Neural cell (in vitro differentiated cells): ENCODE measurements around the gene KIAA0513. TPM values are rescaled to one million over a fixed set of nuclear protein-coding genes. Genes with fewer than 3 reads are reported as not detected.

Experiments
- H2AFZ ChIP-seq: fragments of 200-600, 300-800 bp; sonication (generic), shearing (Covaris generic); 2 replicates; pipeline ENCODE4 v1.6.0; 2014; ENCODE audit warnings: low read depth, mild to moderate bottlenecking, antibody characterized with exemption, low read length, moderate library complexity
- H3F3A ChIP-seq: fragments of 200-600 bp; shearing (Covaris generic); 2 replicates; pipeline ENCODE4 v1.6.1; 2016; ENCODE audit warnings: mild to moderate bottlenecking, moderate library complexity, mixed read lengths, antibody characterized with exemption, low read length; ENCODE audit not compliant: insufficient read depth, poor library complexity, severe bottlenecking
- H3K27ac ChIP-seq: fragments of 200-600, 300-800 bp; sonication (generic), shearing (Covaris generic); 2 replicates; pipeline ENCODE4 v1.5.1; 2014; ENCODE audit warnings: mild to moderate bottlenecking, low read length, moderate library complexity
- H3K27me3 ChIP-seq: fragments of 300-800, 200-600 bp; sonication (generic), shearing (Covaris generic); 2 replicates; pipeline ENCODE4 v1.6.0; 2014; ENCODE audit warnings: mild to moderate bottlenecking, low read depth, low read length, moderate library complexity; ENCODE audit not compliant: insufficient read depth
- H3K36me3 ChIP-seq: fragments of 300-800, 200-600 bp; sonication (generic), shearing (Covaris generic); 2 replicates; pipeline ENCODE4 v1.5.1; 2014; ENCODE audit warnings: mild to moderate bottlenecking, antibody characterized with exemption, low read length, moderate library complexity; ENCODE audit not compliant: insufficient read depth
- H3K4me2 ChIP-seq: fragments of 300-800, 200-600 bp; sonication (generic), shearing (Covaris generic); 2 replicates; pipeline ENCODE4 v1.6.0; 2014; ENCODE audit warnings: mild to moderate bottlenecking, low read length
- H3K4me3 ChIP-seq: fragments of 300-800, 200-600 bp; sonication (generic), shearing (Covaris generic); 2 replicates; pipeline ENCODE4 v1.5.1; 2014; ENCODE audit warnings: mild to moderate bottlenecking, low read length, moderate library complexity
- H3K79me2 ChIP-seq: fragments of 200-600 bp; shearing (Covaris generic); replicated peaks from 2 replicates; pipeline ENCODE4 v1.6.0; 2014; ENCODE audit warnings: mild to moderate bottlenecking, low read length, moderate library complexity; ENCODE audit not compliant: insufficient read depth
- H3K9ac ChIP-seq: fragments of 300-800, 200-600 bp; sonication (generic), shearing (Covaris generic); 2 replicates; pipeline ENCODE4 v1.6.1; 2016; ENCODE audit warnings: mild to moderate bottlenecking, low read length, mixed read lengths
- H3K9me2 ChIP-seq: fragments of 200-600 bp; shearing (Covaris generic); 2 replicates; pipeline ENCODE4 v1.6.1; 2016; ENCODE audit warnings: mild to moderate bottlenecking, low read length, mixed read lengths; ENCODE audit not compliant: insufficient read depth
- H3K9me3 ChIP-seq: fragments of 200-600, 300-800 bp; sonication (generic), shearing (Covaris generic); 2 replicates; pipeline ENCODE4 v1.6.1; 2016; ENCODE audit warnings: mild to moderate bottlenecking, mixed run types, low read length, moderate library complexity, mixed read lengths
- H4K20me1 ChIP-seq: fragments of 200-600 bp; shearing (Covaris generic); 2 replicates; pipeline ENCODE4 v1.6.1; 2016; ENCODE audit warnings: mild to moderate bottlenecking, mixed run types; ENCODE audit not compliant: insufficient read depth
- EP300 ChIP-seq: fragments of 450-650 bp; conservative IDR thresholded peaks from 2 replicates; pipeline ENCODE4 v1.6.1; 2014; ENCODE audit warnings: antibody characterized with exemption, mild to moderate bottlenecking, moderate library complexity; ENCODE audit not compliant: poor library complexity, severe bottlenecking
- EZH2 ChIP-seq: fragments of 200-600, 300-800 bp; shearing (Covaris generic), sonication (generic); IDR thresholded peaks from 2 replicates; pipeline ENCODE4 v1.6.1; 2014; ENCODE audit warnings: antibody characterized with exemption, low read length, borderline replicate concordance, mild to moderate bottlenecking; ENCODE audit not compliant: insufficient read depth, poor library complexity, severe bottlenecking
- MXI1 ChIP-seq: fragments of 450-650 bp; conservative IDR thresholded peaks from 2 replicates; pipeline ENCODE4 v1.6.1; 2014; ENCODE audit warnings: antibody characterized with exemption, mild to moderate bottlenecking; ENCODE audit not compliant: poor library complexity, severe bottlenecking
- POLR2AphosphoS5 ChIP-seq: IDR thresholded peaks from 2 replicates; pipeline ENCODE4 v1.6.1; 2012
- RAD21 ChIP-seq: fragments of 450-650 bp; conservative IDR thresholded peaks from 2 replicates; pipeline ENCODE4 v1.6.1; 2014; ENCODE audit warnings: antibody characterized with exemption, mild to moderate bottlenecking, moderate library complexity
- REST ChIP-seq: IDR thresholded peaks from 2 replicates; pipeline ENCODE4 v1.6.1; 2012; ENCODE audit warnings: borderline replicate concordance
- TAF1 ChIP-seq: IDR thresholded peaks from 2 replicates; pipeline ENCODE4 v1.6.1; 2012; ENCODE audit warnings: low read depth
- polyA plus RNA-seq: library from polyadenylated mRNA; depleted of rRNA; stranded (reverse); fragments of >200 nt; gene quantifications from 2 replicates; pipeline ENCODE4 v1.2.3, GENCODE V29; 2014
- TF ChIP-seq, protein P1 (sequence below): fragments of 450-650 bp; IDR thresholded peaks from 2 replicates; pipeline ENCODE4 v1.5.1; 2014; ENCODE audit warnings: antibody characterized with exemption, mild to moderate bottlenecking, moderate library complexity; ENCODE audit not compliant: poor library complexity, severe bottlenecking

The KIAA0513 gene
- polyA plus RNA-seq, 1 donor from 2014 or later, result 18.9 TPM

- H3K79me2 ChIP-seq, result no peaks in the 10 kb centered on the region
- H3K9ac ChIP-seq, result no peak overlapping the region
- no peak overlapping the region for H3K27ac ChIP-seq
- no peak overlapping the region for H3K4me2 ChIP-seq
- no peak overlapping the region for H3K4me3 ChIP-seq
- no peaks in the 10 kb centered on the region for H3K9me2 ChIP-seq
- H3F3A ChIP-seq, result no peaks in the 10 kb centered on the region
- no peaks in the 10 kb centered on the region for H3K36me3 ChIP-seq
- no peaks in the 10 kb centered on the region for H3K27me3 ChIP-seq
- TF ChIP-seq RAD21 (no peak), REST (no peak), TAF1 (no peak), POLR2AphosphoS5 (no peak), EZH2 (no peak), MXI1 (no peak), EP300 (no peak)
- no peaks in the 10 kb centered on the region for H3K9me3 ChIP-seq
- H4K20me1 ChIP-seq, result no peaks in the 10 kb centered on the region
- H2AFZ ChIP-seq, result no peak overlapping the region
Measured at GRCh38 chr16:84988328-84989080, 39.1 kb upstream of the KIAA0513 start.

- Histone ChIP-seq H3K36me3 (no peaks in the 10 kb centered on the region), H3K4me2 (no peak overlapping the region), H3K9me3 (no peaks in the 10 kb centered on the region), H3K4me3 (no peak overlapping the region), H3F3A (no peaks in the 10 kb centered on the region), H3K9me2 (no peaks in the 10 kb centered on the region), H2AFZ (no peak overlapping the region), H3K9ac (no peak overlapping the region), H4K20me1 (no peaks in the 10 kb centered on the region), H3K79me2 (no peaks in the 10 kb centered on the region), H3K27me3 (no peaks in the 10 kb centered on the region), H3K27ac (no peak overlapping the region)
- no peak for TF ChIP-seq REST
- no peak for TF ChIP-seq TAF1
- TF ChIP-seq, protein P1, sequence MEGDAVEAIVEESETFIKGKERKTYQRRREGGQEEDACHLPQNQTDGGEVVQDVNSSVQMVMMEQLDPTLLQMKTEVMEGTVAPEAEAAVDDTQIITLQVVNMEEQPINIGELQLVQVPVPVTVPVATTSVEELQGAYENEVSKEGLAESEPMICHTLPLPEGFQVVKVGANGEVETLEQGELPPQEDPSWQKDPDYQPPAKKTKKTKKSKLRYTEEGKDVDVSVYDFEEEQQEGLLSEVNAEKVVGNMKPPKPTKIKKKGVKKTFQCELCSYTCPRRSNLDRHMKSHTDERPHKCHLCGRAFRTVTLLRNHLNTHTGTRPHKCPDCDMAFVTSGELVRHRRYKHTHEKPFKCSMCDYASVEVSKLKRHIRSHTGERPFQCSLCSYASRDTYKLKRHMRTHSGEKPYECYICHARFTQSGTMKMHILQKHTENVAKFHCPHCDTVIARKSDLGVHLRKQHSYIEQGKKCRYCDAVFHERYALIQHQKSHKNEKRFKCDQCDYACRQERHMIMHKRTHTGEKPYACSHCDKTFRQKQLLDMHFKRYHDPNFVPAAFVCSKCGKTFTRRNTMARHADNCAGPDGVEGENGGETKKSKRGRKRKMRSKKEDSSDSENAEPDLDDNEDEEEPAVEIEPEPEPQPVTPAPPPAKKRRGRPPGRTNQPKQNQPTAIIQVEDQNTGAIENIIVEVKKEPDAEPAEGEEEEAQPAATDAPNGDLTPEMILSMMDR, result no peak
- TF ChIP-seq POLR2AphosphoS5, result no peak
Measured at GRCh38 chr16:84989749-84990620, 37.6 kb upstream of the KIAA0513 start.
